ENCODE results near the gene FANCC.

- TF ChIP-seq CTCF (IDR thresholded peaks at IDR 0.05; ENCODE audit: borderline replicate concordance, extremely low read depth, low read length, poor library complexity, severe bottlenecking) (no peak), EZH2 (IDR thresholded peaks at IDR 0.05; ENCODE audit: borderline replicate concordance, low read depth, low read length, severe bottlenecking) (no peak)
Observed at GRCh38 chr9:95057101-95057500, 260.4 kb downstream of the FANCC start.

Data from DND-41 (cell line).